T-helper 1 cell treated with Interleukin-12 subunit alpha and Interleukin-12 subunit beta and Interleukin-4 antibody, amounts not matched to agents 30 μg/mL and 1 μg/mL, for 36 hours (primary cell): ENCODE measurements around the gene PTPRN2.

Source experiments
- H3K27ac Mint-ChIP-seq: one replicate; pipeline ENCODE4 v1.8.0; 2021; ENCODE audit warnings: mild to moderate bottlenecking, mixed read lengths
- H3K27me3 Mint-ChIP-seq: one replicate; pipeline ENCODE4 v1.8.0; 2021; ENCODE audit warnings: low read depth, mixed read lengths
- H3K36me3 Mint-ChIP-seq: one replicate; pipeline ENCODE4 v1.8.0; 2021; ENCODE audit warnings: low read depth, mixed read lengths
- H3K4me1 Mint-ChIP-seq: one replicate; pipeline ENCODE4 v1.8.0; 2021; ENCODE audit warnings: low read depth, mixed read lengths
- H3K4me3 Mint-ChIP-seq: one replicate; pipeline ENCODE4 v1.8.0; 2021; ENCODE audit warnings: mild to moderate bottlenecking, moderate library complexity, mixed read lengths
- H3K9me3 Mint-ChIP-seq: one replicate; pipeline ENCODE4 v1.8.0; 2021; ENCODE audit warnings: mixed read lengths

Gene PTPRN2

DNA sequence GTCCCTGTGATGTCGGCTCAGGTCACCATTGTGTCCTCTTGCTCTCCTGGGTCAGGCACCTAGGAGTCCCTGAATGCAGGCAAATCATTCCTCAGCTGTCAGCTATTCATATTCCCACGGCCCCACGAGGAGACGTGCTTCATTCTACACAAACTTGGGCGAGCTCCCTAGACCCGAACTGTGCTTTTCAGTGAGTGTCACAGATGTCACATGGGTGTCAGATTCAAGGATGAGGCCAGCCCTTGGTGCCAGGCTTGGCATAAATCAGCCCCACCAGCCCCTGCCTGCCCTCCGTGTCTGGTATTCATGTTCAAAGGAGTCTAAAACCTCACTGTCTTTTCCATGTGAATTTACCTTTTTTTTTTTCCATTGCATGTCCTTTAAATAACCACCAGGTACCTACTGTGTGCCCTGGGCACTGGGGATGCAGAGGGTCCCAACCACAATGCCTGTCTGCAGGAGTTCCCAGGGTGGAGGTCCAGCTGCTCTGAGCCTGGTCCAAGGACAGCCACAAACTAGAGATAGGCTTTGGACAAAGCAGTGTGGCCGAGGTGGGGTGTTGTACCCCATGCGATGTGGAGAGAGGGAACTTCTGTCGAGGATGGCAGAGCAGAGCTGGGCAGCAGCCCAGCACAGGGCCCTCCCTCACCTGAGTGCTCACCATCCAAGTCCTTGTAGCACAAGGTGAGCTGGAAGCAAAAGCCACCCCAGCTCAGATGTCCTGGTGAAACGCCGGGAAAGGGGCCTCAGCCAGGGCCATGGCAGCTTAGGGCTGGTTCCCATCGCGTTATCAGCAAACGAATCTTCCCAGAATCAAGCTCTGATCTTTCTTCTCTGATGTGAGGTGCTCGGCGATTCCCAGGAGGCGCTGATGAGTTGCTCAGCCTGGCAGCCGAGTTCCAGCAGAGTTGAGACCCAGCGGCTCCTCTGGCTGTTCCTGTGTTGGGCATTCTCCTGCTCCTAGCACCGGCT, 611.9 kb downstream of the PTPRN2 start:
- H3K27me3 Mint-ChIP-seq = no peaks in the 10 kb centered on the region
- H3K36me3 Mint-ChIP-seq = no peaks in the 10 kb centered on the region
- no peak overlapping the region for H3K4me3 Mint-ChIP-seq
- no peaks in the 10 kb centered on the region for H3K4me1 Mint-ChIP-seq
- H3K27ac Mint-ChIP-seq = no peak overlapping the region
- peaks cover 34% of the 10 kb centered on the region for H3K9me3 Mint-ChIP-seq

GRCh38 chr7:157974678-157975230, 612.9 kb downstream of the PTPRN2 start:
- Mint-ChIP-seq H3K36me3 (no peaks in the 10 kb centered on the region), H3K4me1 (no peaks in the 10 kb centered on the region), H3K4me3 (no peak overlapping the region), H3K27me3 (no peaks in the 10 kb centered on the region), H3K27ac (no peak overlapping the region), H3K9me3 (peaks cover 39% of the 10 kb centered on the region)

DNA sequence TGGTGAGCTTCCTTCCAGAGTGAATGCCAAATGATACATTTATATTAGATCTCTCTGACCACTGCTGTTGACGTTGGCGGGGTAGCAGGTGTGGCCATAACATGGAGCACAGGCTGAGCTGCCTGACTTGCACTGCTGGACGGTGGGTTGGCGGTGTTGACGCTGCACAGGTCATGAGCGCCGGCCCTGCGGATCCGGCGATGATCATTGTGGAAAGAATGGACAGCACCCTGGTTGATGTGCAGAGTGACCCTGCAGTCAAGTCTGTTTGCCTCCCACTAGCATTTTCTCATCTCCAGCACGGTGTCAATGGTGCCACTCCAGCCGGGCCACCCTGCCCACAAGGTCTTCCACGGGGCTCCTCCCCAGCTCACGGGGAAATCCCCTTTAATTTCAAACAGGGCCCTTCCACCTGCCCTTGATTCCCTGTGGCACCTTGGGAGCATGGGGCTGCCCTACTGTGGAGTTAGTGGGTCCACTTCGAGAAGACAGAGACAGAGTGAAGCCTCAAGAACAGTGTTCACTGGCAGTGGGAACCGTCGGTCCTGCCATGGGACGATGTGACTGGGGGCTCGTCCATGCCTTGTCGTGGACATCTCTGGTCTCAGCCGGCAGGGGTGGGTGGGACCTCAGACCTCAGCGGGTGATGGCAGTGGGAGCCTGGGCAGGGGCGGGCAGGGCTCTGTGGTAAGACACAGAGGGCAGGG, 613.5 kb downstream of the PTPRN2 start:
- no peak overlapping the region for H3K27ac Mint-ChIP-seq
- H3K27me3 Mint-ChIP-seq = no peaks in the 10 kb centered on the region
- no peaks in the 10 kb centered on the region for H3K4me1 Mint-ChIP-seq
- H3K36me3 Mint-ChIP-seq = no peaks in the 10 kb centered on the region
- peaks cover 39% of the 10 kb centered on the region for H3K9me3 Mint-ChIP-seq
- H3K4me3 Mint-ChIP-seq = no peak overlapping the region

DNA sequence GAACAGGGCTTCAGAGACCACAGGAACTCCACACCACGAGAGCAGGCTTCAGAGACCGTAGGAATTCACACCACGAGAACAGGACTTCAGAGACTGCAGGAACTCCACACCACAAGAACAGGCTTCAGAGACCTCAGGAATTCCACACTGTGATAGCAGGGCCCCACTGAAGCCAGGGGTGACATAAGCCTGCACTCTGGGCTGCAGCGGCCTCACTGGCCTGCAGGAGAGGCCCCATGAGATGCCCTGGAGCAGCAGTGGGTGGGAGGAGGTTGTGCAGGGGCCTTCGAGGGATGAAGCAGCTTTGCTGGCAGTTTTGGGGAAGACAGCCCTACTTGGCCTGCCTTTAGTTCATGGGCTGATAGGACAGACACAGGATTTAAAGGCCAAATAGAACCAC, 614.7 kb downstream of the PTPRN2 start:
- Mint-ChIP-seq H3K9me3 (peaks cover 43% of the 10 kb centered on the region), H3K27me3 (no peaks in the 10 kb centered on the region), H3K36me3 (no peaks in the 10 kb centered on the region), H3K4me1 (no peaks in the 10 kb centered on the region), H3K27ac (no peak overlapping the region), H3K4me3 (no peak overlapping the region)

DNA sequence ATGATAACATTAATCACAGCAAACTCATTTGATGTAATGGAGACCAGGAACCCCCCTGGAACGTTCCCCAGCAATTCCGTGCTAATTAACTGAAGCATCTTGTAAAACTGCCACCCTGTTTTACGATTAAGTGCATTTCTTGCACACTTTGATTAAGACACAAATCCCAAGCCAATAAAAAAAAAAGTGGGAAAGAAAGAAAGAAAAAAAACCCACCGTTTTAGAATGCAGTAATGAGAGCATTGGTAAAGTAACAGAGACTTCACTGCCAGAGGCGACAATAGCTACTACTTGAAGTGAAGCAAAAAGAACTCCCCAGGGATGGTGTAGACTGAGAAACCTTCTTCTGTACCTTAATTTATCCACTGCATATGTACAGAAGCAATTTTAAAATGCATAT, 616.1 kb downstream of the PTPRN2 start:
- Mint-ChIP-seq H3K4me3 (no peak overlapping the region), H3K27ac (no peak overlapping the region), H3K9me3 (peaks cover 43% of the 10 kb centered on the region), H3K4me1 (no peaks in the 10 kb centered on the region), H3K36me3 (no peaks in the 10 kb centered on the region), H3K27me3 (no peaks in the 10 kb centered on the region)

- H3K27me3 Mint-ChIP-seq = no peaks in the 10 kb centered on the region
These were observed 616.9 kb downstream of the PTPRN2 start for GRCh38 chr7:157970744-157971143.

GRCh38 chr7:157969995-157970394, 617.6 kb downstream of the PTPRN2 start:
- Mint-ChIP-seq H3K27ac (no peak overlapping the region), H3K4me1 (no peaks in the 10 kb centered on the region), H3K9me3 (peaks cover 32% of the 10 kb centered on the region), H3K4me3 (no peak overlapping the region), H3K27me3 (no peaks in the 10 kb centered on the region), H3K36me3 (no peaks in the 10 kb centered on the region)

More at GRCh38 chr7:157970744-157971143, 616.9 kb downstream of the PTPRN2 start:
- Mint-ChIP-seq H3K4me3 (no peak overlapping the region), H3K36me3 (no peaks in the 10 kb centered on the region), H3K9me3 (peaks cover 40% of the 10 kb centered on the region), H3K4me1 (no peaks in the 10 kb centered on the region), H3K27ac (no peak overlapping the region)

DNA sequence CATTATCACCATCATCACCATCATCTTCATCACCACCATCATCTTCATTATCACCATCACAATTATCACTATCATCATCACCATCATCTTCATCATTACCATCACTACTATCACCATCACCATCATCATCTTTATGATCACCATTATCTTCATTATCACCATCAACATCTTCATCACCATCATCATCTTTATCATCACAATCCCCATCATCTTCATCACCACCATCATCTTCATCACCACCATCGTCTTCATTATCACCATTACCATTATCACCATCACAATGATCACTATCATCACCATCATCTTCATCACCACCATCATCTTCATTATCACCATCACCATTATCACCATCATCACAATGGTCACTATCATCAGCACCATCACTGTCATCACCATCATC, 621.1 kb downstream of the PTPRN2 start:
- H3K27me3 Mint-ChIP-seq = no peaks in the 10 kb centered on the region
- no peaks in the 10 kb centered on the region for H3K36me3 Mint-ChIP-seq
- no peak overlapping the region for H3K27ac Mint-ChIP-seq
- no peaks in the 10 kb centered on the region for H3K4me1 Mint-ChIP-seq
- H3K9me3 Mint-ChIP-seq = peaks cover 19% of the 10 kb centered on the region
- H3K4me3 Mint-ChIP-seq = no peak overlapping the region

- no peak overlapping the region for H3K27ac Mint-ChIP-seq
- H3K27me3 Mint-ChIP-seq = peaks cover 4% of the 10 kb centered on the region
- H3K4me1 Mint-ChIP-seq = no peaks in the 10 kb centered on the region
- peaks cover 8% of the 10 kb centered on the region for H3K9me3 Mint-ChIP-seq
- H3K4me3 Mint-ChIP-seq = no peak overlapping the region
- no peaks in the 10 kb centered on the region for H3K36me3 Mint-ChIP-seq
These were observed 623.1 kb downstream of the PTPRN2 start for GRCh38 chr7:157964521-157964920.

GRCh38 chr7:157964016-157964415, 623.6 kb downstream of the PTPRN2 start:
- H3K27me3 Mint-ChIP-seq = peaks cover 4% of the 10 kb centered on the region
- H3K36me3 Mint-ChIP-seq = no peaks in the 10 kb centered on the region
- H3K27ac Mint-ChIP-seq = no peak overlapping the region
- peaks cover 8% of the 10 kb centered on the region for H3K9me3 Mint-ChIP-seq
- H3K4me1 Mint-ChIP-seq = no peaks in the 10 kb centered on the region
- H3K4me3 Mint-ChIP-seq = no peak overlapping the region

- Mint-ChIP-seq H3K27ac (no peak overlapping the region), H3K36me3 (no peaks in the 10 kb centered on the region), H3K4me3 (no peak overlapping the region), H3K4me1 (no peaks in the 10 kb centered on the region), H3K27me3 (peaks cover 4% of the 10 kb centered on the region), H3K9me3 (peaks cover 5% of the 10 kb centered on the region)
These were observed 624.1 kb downstream of the PTPRN2 start for GRCh38 chr7:157963526-157963925.

DNA sequence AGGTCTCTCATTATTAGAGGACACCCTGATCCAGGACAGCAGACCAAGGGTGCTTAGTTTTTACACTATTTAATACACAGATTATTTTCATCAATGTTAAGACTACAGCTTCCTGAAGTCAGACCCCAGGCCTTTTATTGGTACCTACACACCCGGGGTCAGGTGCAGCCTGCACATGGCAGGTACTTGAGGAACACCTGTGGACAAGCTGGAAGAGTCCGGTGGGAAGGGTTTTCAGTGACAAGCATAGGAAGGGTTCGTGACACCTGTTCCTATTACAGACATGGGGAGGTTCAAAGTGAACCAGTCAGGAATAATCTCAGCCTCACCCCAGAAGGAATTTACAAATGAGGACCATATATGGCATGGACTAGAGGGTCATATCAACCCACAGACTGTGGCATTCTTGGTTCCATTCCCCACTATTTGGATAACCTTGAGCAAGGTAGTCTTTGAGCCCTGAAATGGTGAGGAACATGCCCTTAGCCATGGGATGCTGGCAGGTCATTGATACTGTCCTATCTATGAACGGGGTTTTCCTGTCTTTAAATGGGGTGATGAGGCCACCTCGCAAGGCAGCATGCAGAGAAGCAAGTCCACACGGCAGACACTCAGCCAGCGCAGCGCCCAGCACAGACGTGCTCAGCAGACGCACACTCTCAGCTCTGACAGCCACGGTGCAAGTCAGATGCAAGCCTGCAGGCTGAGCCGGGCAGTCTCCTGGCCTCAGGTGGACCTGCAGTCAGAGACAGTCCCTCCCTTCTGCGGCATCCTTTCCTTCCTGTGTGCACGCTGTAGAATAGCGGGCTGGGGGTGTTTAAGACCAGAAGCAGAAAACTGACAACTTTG, 624.9 kb downstream of the PTPRN2 start:
- Mint-ChIP-seq H3K9me3 (peaks cover 4% of the 10 kb centered on the region), H3K4me1 (no peaks in the 10 kb centered on the region), H3K27me3 (peaks cover 4% of the 10 kb centered on the region), H3K36me3 (no peaks in the 10 kb centered on the region), H3K4me3 (no peak overlapping the region), H3K27ac (no peak overlapping the region)

DNA sequence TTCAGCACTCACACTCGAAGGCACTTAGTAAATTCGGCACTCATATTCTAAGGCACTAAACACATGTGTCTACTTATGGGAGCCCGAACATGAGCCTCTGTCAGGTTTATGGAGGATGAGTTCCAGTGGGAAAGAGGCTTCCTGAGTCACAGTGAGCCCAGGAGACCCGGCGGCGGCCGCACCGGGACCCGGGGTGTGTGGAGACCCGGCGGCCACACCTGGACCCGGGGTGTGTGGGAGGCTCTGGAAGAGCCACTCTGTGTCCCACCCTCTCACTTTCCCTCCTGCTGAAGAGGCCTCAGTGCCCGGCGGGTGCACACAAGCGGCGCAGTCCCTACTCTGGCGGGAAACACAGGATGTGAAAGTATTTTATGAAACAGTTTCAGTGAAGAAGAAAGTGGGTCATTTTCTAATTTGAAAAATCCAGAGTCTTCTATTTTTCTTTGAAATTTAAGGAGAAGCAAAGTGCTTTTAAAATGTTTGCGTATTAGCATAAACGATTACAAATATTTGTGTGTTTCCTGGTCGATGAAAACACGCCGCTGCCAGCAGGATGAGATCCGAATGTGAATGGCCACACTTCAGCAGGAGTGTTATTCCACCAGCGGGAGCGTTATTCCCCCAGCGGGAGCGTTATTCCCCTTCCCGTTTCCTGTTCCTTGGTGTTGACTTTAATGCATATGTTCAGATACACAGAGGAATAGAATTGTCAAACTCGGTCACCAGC, 625.7 kb downstream of the PTPRN2 start:
- no peak overlapping the region for H3K27ac Mint-ChIP-seq

More for the DNA sequence above, 625.7 kb downstream of the PTPRN2 start:
- H3K27me3 Mint-ChIP-seq = peaks cover 4% of the 10 kb centered on the region
- no peaks in the 10 kb centered on the region for H3K4me1 Mint-ChIP-seq
- peaks cover 4% of the 10 kb centered on the region for H3K9me3 Mint-ChIP-seq
- H3K36me3 Mint-ChIP-seq = no peaks in the 10 kb centered on the region
- no peak overlapping the region for H3K4me3 Mint-ChIP-seq
